CD14-positive monocyte (primary cell): Measurements from ENCODE around the gene TUBB. TPM values are rescaled to one million over a fixed set of nuclear protein-coding genes. Genes with fewer than 3 reads are reported as not detected.

Source experiments
- DNase-seq, 3 donors: peaks; one replicate each; pipeline ENCODE4 v3.0.0-alpha.2; 2011 to 2022
- H2AFZ ChIP-seq: 2 replicates; pipeline ENCODE4 v1.6.0; 2012; ENCODE audit warnings: mild to moderate bottlenecking, low read depth, low read length, inconsistent platforms; ENCODE audit not compliant: insufficient read depth, poor library complexity, severe bottlenecking
- H3K27ac ChIP-seq, 2 donors: 1 replicate in 1 of 2; 2 replicates in 1 of 2; pipeline ENCODE4 v1.5.1; 2012 to 2013; ENCODE audit warnings: low read length in 2 of 2, control low read depth in 1 of 2, inconsistent platforms in 1 of 2, low read depth in 1 of 2, mild to moderate bottlenecking in 1 of 2
- H3K27me3 ChIP-seq, 2 donors: one replicate each; pipeline versions ENCODE4 v1.6.0 to v1.6.1; 2011 to 2013; ENCODE audit warnings: low read length in 2 of 2; ENCODE audit not compliant: control insufficient read depth in 2 of 2, insufficient read depth in 2 of 2
- H3K36me3 ChIP-seq, 2 donors: replicated peaks in 1 of 2; 1 replicate in 1 of 2; 2 replicates in 1 of 2; pipeline versions ENCODE4 v1.5.1 to v1.6.1; 2012 to 2013; ENCODE audit warnings: low read length in 2 of 2, control low read depth in 1 of 2, inconsistent platforms in 1 of 2, mild to moderate bottlenecking in 1 of 2; ENCODE audit not compliant: insufficient read depth in 2 of 2, control insufficient read depth in 1 of 2
- H3K4me1 ChIP-seq, 2 donors: 1 replicate in 1 of 2; 2 replicates in 1 of 2; pipeline versions ENCODE4 v1.5.1 to v1.6.1; 2012 to 2013; ENCODE audit warnings: low read length in 2 of 2, control low read depth in 1 of 2, inconsistent platforms in 1 of 2, mild to moderate bottlenecking in 1 of 2, moderate library complexity in 1 of 2; ENCODE audit not compliant: insufficient read depth in 2 of 2, control insufficient read depth in 1 of 2
- H3K4me2 ChIP-seq: replicated peaks from 2 replicates; pipeline ENCODE3; 2012; ENCODE audit warnings: low read length, moderate library complexity, mild to moderate bottlenecking; ENCODE audit not compliant: poor library complexity, severe bottlenecking; ENCODE audit errors: extremely low read depth
- H3K4me3 ChIP-seq, 3 experiments: fragments of 200-600 bp in 1 of 3; sonication (generic) in 1 of 3; replicated peaks in 1 of 3; 1 replicate in 2 of 3; 2 replicates in 1 of 3; pipeline ENCODE4 v1.5.1; 2011 to 2013; ENCODE audit warnings: low read length in 3 of 3, mild to moderate bottlenecking in 3 of 3, control low read depth in 2 of 3, low read depth in 2 of 3, inconsistent platforms in 1 of 3, moderate library complexity in 1 of 3
- H3K79me2 ChIP-seq: 2 replicates; pipeline ENCODE4 v1.6.0; 2012; ENCODE audit warnings: mild to moderate bottlenecking, control low read depth, inconsistent platforms, low read length, moderate library complexity; ENCODE audit not compliant: insufficient read depth
- H3K9ac ChIP-seq: 2 replicates; pipeline ENCODE4 v1.6.0; 2017; ENCODE audit warnings: low read length, mild to moderate bottlenecking; ENCODE audit not compliant: insufficient read depth, poor library complexity, severe bottlenecking
- H3K9me3 ChIP-seq, 2 donors: replicated peaks in 1 of 2; 1 replicate in 1 of 2; 2 replicates in 1 of 2; pipeline versions ENCODE4 v1.5.1 to v1.6.1; 2012 to 2013; ENCODE audit warnings: low read length in 2 of 2, control low read depth in 1 of 2; ENCODE audit not compliant: control insufficient read depth in 1 of 2, insufficient read depth in 1 of 2
- H4K20me1 ChIP-seq: 2 replicates; pipeline ENCODE4 v1.6.0; 2012; ENCODE audit warnings: mild to moderate bottlenecking, low read length, control low read depth, moderate library complexity; ENCODE audit not compliant: insufficient read depth
- H3K27ac Mint-ChIP-seq, 7 donors: one replicate each; pipeline ENCODE4 v1.8.0; 2020; ENCODE audit warnings: mild to moderate bottlenecking in 7 of 7, mixed read lengths in 7 of 7, moderate library complexity in 6 of 7, inconsistent platforms in 2 of 7
- H3K27me3 Mint-ChIP-seq, 3 donors: one replicate each; pipeline ENCODE4 v1.8.0; 2021 to 2022; ENCODE audit warnings: low read depth in 3 of 3, mild to moderate bottlenecking in 3 of 3, mixed read lengths in 3 of 3, moderate library complexity in 3 of 3, inconsistent platforms in 1 of 3
- H3K36me3 Mint-ChIP-seq, 2 donors: one replicate each; pipeline ENCODE4 v1.8.0; 2020; ENCODE audit warnings: mixed read lengths in 2 of 2, inconsistent platforms in 1 of 2, mild to moderate bottlenecking in 1 of 2
- H3K4me1 Mint-ChIP-seq: one replicate; pipeline ENCODE4 v1.8.0; 2020; ENCODE audit warnings: mild to moderate bottlenecking, mixed read lengths
- H3K4me3 Mint-ChIP-seq, 2 donors: one replicate each; pipeline ENCODE4 v1.8.0; 2020; ENCODE audit warnings: mild to moderate bottlenecking in 2 of 2, mixed read lengths in 2 of 2, moderate library complexity in 1 of 2
- H3K9me3 Mint-ChIP-seq, 7 donors: one replicate each; pipeline ENCODE4 v1.8.0; 2020 to 2022; ENCODE audit warnings: mixed read lengths in 7 of 7, mild to moderate bottlenecking in 6 of 7, moderate library complexity in 6 of 7, inconsistent platforms in 2 of 7
- WGBS: methylation state at CpG from one replicate; pipeline ENCODE4 v1.1.5; 2013; ENCODE audit warnings: missing lambda C conversion rate; ENCODE audit not compliant: insufficient coverage; 5-methylcytosine and 5-hydroxymethylcytosine counted together
- intact Hi-C, 2 donors: fragments of 100-400 bp; cut with micrococcal nuclease; formaldehyde crosslinking; loops; one replicate each; pipeline versions ENCODE4 v1.15.0 to v1.15.1; 2023
- polyA plus RNA-seq, 3 donors: library from polyadenylated mRNA; depleted of rRNA in 1 of 3; unstranded in 2 of 3; stranded (reverse) in 1 of 3; fragments of 300-500 nt in 2 of 3; fragments of >200 nt in 1 of 3; fragmentation: Illumina TruSeq in 2 of 3; gene quantifications; 1 replicate in 2 of 3; 2 replicates in 1 of 3; pipeline ENCODE4 v1.2.3, GENCODE V29; 2012 to 2021
- TF ChIP-seq, protein P1 (sequence below): fragments of 200-600 bp; IDR thresholded peaks from one replicate; pipeline ENCODE4 v1.8.0; 2022; ENCODE audit warnings: antibody characterized with exemption, mild to moderate bottlenecking

The TUBB gene
- polyA plus RNA-seq, 3 donors = 48.4 to 130 (median 57.0) TPM

DNA sequence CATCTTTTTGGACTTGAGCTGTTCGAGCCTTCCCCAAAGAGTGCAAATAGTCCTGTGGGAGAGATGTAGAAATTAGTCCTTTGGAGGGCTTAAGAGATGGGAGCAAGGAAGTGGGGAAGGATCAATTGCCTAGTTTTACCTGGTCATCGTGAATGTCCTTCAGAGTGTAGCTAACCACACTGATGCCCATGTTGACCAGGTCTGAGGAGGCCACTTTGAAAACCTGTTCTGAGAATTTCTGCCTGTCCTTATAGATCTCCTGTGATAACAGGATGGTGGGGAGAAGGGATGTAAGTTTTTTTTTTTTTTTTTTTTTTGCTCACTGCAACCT lies 20.4 kb downstream of the TUBB start:
- H3K36me3 Mint-ChIP-seq = peaks cover 44 to 51% of the 10 kb centered on the region in 2 donors
- no peak overlapping the region for H3K9ac ChIP-seq
- 100% methylated on average over 2 of the region's 2 CpGs for whole genome bisulfite sequencing

DNA sequence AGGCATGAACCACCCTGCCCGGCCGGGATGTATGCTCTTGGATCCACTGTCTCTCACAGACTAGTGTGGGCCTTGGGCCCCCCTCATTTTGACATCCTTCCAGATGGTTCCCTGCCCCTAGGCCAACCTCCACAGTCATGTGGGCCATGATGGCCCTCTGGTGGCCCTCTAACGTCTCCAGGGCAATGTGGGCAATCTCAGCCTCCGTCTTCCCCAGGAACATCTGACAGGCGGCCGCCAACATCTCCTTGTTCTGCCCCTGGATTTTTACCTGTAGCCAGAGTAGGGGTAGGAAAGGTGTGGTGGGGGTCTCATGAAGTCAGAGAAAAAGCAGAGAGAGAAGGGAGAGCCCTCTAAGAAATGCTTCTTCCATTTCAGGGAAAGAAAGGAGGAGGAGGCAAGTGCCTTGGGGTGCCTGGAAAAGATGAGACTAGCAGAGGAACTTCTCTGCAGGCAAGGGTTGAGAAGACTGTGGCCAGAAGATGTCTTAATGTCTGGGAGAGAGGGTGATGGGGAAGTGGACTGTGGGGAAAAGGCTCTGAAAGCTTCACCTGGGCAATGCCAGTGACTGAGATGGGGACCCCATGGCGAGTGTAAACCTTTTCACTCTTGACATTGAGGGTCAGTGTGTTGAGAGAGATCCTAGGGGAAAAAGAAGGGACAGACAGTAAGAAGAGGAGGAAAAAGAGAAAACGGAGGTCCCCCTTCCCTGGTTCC lies 21.1 kb downstream of the TUBB start:
- peaks cover 19 to 35% of the 10 kb centered on the region in 2 donors for H3K36me3 ChIP-seq
- H3K4me1 ChIP-seq = peaks cover 34 to 61% of the 10 kb centered on the region in 2 donors
- H3K27me3 ChIP-seq = peaks cover 0 to 4% of the 10 kb centered on the region in 2 donors
- intact Hi-C loops = loop anchor here (5.0 to 10.0 kb wide), 5 partner anchors 36 to 344 kb away; partner anchors contain the start of genes MRPS18B (in 1 of the 2) and PPP1R10 (in 1 of the 2)
- H2AFZ ChIP-seq = no peak overlapping the region
- DNase-seq = peak in 1 of 3 donors; percentile 40
- H3K4me3 ChIP-seq = peak overlapping the region in 2 of 3 experiments; percentile 82 to 97
- WGBS = 76% methylated on average over 7 of the region's 8 CpGs
- H4K20me1 ChIP-seq = peaks cover 62% of the 10 kb centered on the region
- H3K27me3 Mint-ChIP-seq = peaks cover 1 to 6% (median 2%) of the 10 kb centered on the region in 3 donors
- peak overlapping the region; percentile 96 for H3K4me2 ChIP-seq
- TF ChIP-seq, protein P1, sequence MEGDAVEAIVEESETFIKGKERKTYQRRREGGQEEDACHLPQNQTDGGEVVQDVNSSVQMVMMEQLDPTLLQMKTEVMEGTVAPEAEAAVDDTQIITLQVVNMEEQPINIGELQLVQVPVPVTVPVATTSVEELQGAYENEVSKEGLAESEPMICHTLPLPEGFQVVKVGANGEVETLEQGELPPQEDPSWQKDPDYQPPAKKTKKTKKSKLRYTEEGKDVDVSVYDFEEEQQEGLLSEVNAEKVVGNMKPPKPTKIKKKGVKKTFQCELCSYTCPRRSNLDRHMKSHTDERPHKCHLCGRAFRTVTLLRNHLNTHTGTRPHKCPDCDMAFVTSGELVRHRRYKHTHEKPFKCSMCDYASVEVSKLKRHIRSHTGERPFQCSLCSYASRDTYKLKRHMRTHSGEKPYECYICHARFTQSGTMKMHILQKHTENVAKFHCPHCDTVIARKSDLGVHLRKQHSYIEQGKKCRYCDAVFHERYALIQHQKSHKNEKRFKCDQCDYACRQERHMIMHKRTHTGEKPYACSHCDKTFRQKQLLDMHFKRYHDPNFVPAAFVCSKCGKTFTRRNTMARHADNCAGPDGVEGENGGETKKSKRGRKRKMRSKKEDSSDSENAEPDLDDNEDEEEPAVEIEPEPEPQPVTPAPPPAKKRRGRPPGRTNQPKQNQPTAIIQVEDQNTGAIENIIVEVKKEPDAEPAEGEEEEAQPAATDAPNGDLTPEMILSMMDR = no peak
- peaks cover 43% of the 10 kb centered on the region for H3K79me2 ChIP-seq
- H3K36me3 Mint-ChIP-seq = peaks cover 38 to 44% of the 10 kb centered on the region in 2 donors
- H3K4me1 Mint-ChIP-seq = peaks cover 58% of the 10 kb centered on the region
- no peak overlapping the region for H3K27ac ChIP-seq
- peak overlapping the region; percentile 92 to 99 for H3K4me3 Mint-ChIP-seq
- peak overlapping the region; percentile 51 to 99 (median 78) for H3K27ac Mint-ChIP-seq
- peaks cover 0 to 3% (median 0%) of the 10 kb centered on the region in 7 donors for H3K9me3 Mint-ChIP-seq
- H3K9ac ChIP-seq = peak overlapping the region; percentile 74
- H3K9me3 ChIP-seq = no peaks in the 10 kb centered on the region

More for the DNA sequence above, 20.4 kb downstream of the TUBB start:
- Histone ChIP-seq H3K4me1 (peaks cover 41 to 68% of the 10 kb centered on the region in 2 donors), H3K4me2 (no peak overlapping the region), H3K79me2 (peaks cover 43% of the 10 kb centered on the region), H3K27ac (no peak overlapping the region), H3K36me3 (peaks cover 19 to 42% of the 10 kb centered on the region in 2 donors), H3K4me3 (no peak overlapping the region), H3K9me3 (no peaks in the 10 kb centered on the region), H3K27me3 (peaks cover 0 to 4% of the 10 kb centered on the region in 2 donors), H4K20me1 (peaks cover 68% of the 10 kb centered on the region), H2AFZ (no peak overlapping the region)
- peak in 1 of 3 donors; percentile 24 for DNase-seq
- no peak overlapping the region for H3K4me3 Mint-ChIP-seq
- TF ChIP-seq, protein P1 = no peak
- H3K27ac Mint-ChIP-seq = peak overlapping the region in 1 of 7 donors; percentile 21
- peaks cover 0 to 3% (median 0%) of the 10 kb centered on the region in 7 donors for H3K9me3 Mint-ChIP-seq
- intact Hi-C loops = loop anchor here (5.0 to 10.0 kb wide), 5 partner anchors 37 to 344 kb away; partner anchors contain the start of genes MRPS18B (in 1 of the 2) and PPP1R10 (in 1 of the 2)
- H3K27me3 Mint-ChIP-seq = peaks cover 1 to 6% (median 2%) of the 10 kb centered on the region in 3 donors
- peaks cover 65% of the 10 kb centered on the region for H3K4me1 Mint-ChIP-seq
